Right lobe of liver (tissue), 4 donors: ENCODE data around the gene LRMDA.

Source experiments
- CTCF ChIP-seq, 4 donors: fragments of 200-600 bp in 3 of 4; fragments of 450-650 bp in 1 of 4; IDR thresholded peaks; one replicate each; pipeline versions ENCODE4 v1.5.1 to v1.8.0; 2016 to 2022; ENCODE audit warnings: antibody characterized with exemption in 4 of 4, mild to moderate bottlenecking in 2 of 4
- POLR2A ChIP-seq: fragments of 450-650 bp; IDR thresholded peaks from one replicate; pipeline ENCODE4 v1.6.1; 2017; ENCODE audit warnings: antibody characterized with exemption, mild to moderate bottlenecking
- donor health status: DM: no; HTN: no; CAD: no.
- donor health status: DM: no; HTN: no; CAD: no.
- donor health status: DM: no; HTN: yes; CAD: no.

DNA sequence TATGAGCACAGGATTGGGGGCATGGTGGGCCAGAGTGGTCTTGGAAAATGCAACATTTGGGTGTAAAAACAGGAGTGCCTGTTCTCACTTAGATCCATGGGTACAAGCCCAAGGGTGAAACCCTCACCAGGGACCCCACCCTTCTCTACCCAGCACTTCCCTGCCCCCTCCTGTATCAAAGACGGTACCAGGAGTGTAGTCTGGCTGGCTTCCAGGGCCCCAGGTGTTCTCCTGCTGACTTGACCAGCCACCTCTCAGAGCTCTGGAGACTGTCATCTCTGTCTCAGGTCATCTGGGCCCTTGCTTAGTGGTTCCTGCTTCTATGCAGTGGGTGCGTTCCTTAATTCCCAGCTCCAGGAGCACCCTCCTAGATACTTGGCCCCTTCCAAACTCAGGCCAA lies 447.2 kb downstream of the LRMDA start:
- TF ChIP-seq CTCF (IDR thresholded peaks at IDR 0.05) (no peak), POLR2A (no peak)
